Activated gamma-delta T cell treated with Interleukin-2 at 50 U/mL for 16 hours (primary cell): Measurements from ENCODE around the gene PTPRF.

Experiments used
- DNase-seq: peaks from one replicate; pipeline ENCODE4 v3.0.0-alpha.2; 2020

Gene PTPRF

DNA sequence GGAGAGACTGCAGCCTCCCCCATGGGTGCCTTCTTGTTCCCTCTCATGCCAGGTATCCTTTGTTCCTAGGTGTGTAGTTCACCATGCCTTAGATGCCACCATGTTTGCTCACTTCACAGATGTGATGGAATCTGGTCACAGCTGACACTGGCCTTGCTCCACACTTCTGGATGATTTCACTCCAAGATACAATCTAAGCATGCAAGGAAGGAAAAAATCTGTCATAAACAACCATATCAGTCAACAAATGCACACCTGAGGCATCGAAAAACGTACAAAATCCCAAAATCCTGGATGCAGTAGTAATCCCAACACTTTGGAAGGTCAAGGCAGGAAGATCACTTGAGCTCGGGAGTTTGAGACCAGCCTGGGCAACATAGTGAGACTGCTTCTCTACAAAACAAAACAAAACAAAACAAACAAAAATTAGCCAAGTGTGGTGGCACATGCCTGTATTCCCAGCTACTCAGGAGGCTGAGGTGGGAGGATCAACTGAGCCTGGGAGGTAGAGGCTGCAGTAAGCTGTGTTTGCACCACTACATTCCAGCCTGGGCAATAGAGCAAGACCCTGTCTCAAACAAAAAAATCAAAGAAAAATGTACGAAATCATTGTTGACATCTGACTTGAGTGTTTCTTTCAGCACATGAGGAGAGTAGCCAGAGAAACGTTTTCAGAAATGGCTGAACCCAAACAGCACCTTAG lies 17.1 kb upstream of the PTPRF start:
- DNase-seq = no peak

DNA sequence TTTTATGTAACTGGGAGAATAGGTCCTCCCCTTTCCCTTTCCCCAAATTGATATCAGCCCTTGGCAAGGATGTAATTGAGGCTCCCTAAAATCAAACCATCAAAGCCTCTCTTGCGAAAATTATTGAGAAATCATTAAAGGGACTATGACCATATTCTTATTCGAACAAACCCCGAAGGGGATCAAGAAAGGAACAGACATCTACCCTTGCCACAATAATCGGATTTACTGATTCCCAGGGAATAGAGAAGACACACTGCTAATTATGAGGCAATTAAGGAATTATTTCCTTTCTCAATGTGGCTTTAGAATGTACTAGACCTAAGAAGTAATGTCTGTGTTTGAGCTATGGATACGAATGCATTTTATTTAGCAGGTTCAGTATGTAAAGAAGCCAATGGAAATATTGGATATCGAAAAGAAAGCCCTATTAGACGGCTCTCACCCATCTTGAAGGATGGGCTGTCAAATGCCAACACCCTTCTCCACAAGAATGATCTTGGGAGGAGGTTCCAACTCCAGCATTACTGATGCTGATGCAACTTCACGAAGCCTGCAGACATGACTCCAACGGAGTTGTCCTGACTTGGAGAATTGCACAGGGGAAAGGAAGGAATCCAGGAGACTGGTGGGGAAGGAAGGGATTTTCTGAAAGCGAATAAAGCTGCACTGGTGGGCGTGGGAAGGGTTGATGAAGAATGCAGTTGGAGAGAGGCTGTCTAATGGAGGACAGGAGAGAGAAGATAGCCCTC lies 11.6 kb upstream of the PTPRF start:
- no peak for DNase-seq

DNA sequence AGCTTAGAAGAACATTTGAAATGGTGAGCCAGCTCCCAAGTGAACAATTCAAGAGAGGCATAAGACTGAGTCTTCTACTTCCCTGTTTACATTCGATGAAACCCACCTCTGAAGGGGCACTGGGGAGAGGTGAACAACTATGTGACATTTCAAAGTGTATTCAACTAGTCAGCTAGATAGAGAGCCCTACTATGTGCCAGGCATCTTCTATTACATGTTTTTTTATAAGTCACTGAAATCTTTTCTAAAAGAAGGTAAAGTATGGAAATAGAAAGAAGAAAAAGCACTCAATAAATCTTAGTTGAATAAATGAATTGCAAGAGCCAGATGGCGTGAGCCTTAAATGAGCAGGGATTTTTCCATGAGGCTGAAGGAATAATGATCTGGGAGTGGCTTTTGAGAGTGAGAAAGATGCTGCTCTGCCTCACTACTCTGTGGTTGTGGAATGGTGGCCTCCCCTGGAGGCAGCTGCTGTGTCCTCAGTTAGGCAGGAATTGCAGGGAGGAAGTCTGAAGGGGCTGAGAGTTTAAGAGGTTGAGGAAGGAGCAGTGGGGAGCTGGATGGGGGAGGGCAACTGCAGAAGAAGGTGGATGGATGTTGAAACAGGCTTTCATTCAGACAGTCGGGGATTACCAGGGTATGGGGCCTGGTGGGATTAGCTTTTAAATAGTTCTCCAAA lies 10.4 kb upstream of the PTPRF start:
- no peak for DNase-seq

DNA sequence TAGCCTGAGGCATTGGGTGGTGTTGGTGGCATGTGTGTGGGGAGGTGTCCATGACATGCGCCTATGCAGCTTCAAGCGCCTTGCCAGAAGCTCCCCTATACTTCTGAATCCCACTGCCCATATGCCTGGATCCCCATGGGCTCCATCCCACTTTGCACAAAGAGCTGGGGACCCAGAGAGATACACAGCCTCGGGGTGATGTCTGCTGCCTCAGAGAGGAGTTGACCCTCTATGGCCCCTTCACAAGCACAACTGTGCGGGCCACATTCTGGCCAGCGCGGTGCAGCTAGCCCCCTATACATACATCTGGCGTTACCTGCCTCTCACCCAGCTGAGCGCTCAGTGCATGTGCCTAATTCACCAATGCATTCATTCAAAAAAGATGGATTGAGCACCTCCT lies 9.6 kb upstream of the PTPRF start:
- no peak for DNase-seq

DNA sequence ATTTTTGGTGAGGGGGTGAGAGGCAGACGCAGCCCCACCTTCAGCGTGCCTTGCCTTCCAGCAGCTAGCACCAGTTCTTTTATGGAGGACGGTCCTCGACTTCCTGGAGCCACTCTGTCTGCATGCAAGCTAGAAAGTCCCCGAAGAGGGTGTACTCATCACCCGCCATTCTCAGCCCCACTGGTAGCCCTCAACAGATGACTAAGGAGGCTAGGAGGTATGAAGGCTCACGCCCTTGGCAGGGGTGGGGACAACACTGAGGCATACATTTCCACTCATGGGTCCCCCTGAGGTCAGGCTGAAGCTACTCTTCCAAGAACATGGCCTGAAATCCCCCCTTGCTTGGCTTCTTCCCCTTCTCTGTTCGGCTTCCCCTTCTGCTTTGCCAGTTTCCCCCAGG lies 8.9 kb upstream of the PTPRF start:
- DNase-seq = no peak

DNA sequence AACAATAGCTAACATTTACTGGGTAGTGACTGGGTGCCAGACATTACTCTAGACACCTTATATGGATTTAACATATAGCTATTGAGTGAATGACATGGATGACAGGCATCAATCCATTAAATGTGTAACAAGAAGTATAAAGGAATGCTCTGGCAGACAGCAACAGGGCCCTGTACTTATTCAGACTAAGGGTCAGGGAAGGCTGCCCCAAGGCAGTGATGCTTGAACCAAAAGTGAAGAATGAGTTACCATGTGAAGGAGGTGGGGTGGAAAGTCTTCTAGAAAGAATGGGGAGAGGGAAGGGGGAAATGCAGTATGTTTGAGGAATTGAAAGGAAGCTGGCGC lies 8.3 kb upstream of the PTPRF start:
- DNase-seq = no peak

DNA sequence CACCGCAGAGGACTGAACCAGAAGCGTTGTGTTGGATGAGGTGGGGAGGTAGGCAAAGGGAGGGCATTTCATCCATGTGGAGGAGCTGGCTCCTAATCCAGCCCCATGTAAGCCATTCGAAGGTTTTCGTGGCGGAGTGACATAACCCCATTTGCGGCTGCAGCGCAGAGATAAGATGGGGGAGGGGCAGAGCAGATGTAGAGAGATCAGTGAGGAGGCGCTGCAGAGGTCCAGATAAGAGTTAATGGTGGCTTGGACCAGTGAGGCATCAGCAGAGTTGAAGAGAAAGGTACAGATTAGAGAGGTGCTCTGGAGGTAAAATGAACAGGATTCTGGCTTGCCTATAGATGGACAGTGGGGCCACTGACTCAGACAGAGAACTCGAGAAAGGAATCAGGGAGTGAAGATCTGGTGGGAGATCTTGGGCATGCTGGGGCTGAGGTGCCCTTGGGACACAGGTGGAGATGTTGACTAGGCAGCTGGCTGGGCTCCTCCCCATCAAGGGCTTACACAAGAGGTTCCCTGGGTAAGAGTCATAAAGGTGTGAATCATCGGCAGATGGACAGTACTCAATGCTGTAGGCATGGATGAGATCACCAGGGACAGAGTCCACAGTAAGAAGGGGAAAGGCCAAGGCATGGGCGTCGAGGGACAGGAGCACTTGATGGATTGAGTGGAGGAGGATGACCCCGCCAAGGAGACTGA lies 7.8 kb upstream of the PTPRF start:
- no peak for DNase-seq

DNA sequence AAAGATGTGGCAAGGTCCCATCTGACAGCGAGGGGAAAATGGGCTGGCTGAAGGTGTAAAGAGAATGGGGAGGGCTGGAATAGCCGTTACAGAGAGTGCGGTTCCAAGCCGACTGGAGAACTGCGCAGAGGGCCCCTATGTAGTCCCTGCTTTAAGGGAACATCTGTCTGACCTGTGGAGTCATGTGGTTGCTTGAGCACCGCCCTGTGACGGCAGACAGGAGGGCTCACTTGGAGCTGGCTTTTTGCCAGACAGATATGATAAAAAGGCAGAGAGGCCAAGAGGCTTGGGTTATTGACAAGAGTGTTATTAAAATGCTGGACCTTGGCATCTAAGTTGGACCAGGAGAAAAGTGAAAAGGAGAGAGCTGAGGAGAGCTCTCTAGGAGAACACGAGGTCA lies 5.9 kb upstream of the PTPRF start:
- DNase-seq = no peak

DNA sequence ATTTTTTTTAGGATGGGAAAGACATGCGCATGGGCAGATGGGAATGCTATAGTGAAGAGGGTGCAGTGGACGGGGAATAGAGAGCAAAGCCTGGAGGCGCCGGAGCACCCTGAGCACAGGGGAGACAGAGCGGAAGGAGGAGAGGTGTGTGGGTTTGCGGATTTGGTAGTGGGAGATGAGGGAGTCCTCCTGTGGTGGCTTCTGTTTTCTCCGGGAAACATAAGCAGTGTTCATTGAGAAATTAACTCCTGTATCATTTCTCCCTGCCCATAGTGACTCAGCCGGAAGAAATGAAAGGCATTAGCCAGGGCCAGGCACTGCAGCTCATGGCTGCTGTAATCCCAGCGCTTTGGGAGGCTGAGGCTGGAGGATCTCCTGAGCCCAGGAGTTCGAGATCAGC lies 4.7 kb upstream of the PTPRF start:
- DNase-seq = no peak

DNA sequence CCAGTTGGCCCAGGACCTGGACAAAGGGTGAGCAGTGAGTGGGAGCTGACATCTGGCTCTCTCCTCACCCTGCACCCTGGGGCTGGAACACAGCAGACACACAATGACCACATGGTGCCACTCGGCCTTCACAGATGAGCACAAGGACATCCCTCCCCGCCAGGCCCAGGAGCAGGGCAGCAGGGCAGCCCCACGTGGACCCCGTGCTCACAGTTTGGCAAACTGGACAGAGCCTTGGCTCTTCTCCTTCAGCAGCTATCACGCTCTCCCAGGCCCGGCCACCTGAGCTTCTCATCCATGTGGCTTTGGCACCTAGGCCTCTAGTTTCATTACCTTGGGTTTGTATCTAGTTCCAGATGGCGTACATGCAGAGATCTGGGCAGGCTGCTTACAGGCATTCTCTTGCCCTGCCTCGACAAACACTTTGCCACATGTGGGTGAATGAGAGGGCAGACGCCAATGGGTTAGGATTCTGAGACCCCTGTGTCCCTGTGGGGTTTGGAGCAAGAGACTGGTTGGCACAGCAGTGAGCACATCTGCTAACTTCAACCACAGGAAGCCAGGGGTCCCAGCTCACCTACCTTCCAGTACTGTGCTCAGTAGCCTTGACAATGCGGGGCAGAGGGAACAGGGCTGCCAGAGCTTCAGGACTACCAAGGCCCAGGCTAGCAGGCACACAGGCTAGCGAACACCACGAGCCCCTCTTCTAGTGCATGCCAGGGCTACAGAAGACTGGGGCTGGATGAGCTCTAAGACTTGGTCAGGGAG lies 3.4 kb upstream of the PTPRF start:
- DNase-seq = no peak

DNA sequence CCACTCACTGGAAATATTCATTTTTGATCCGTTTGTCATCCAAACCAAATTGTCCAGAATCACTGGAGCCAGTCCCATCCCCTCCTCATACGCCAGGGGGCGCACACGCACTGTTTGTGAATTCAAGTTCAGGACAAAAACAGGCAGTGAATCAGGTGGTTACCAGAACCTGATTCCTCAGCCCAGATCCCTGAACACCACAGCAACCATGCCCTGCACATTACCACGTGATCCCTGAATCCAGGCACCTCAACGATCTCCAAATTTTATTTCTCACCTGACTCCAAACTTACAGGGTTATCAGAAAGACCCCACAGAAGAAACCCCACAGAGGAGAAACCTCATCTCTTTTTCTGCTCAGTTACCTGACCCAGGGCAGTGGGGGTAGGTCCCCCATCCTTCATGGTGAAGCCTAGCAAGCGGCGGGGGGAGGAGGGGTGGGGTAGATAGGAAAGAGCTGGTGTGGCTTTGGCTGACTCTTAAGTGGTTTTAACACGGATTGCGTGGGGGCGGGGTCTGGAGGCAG lies 1.4 kb upstream of the PTPRF start:
- peak; percentile 80 for DNase-seq

DNA sequence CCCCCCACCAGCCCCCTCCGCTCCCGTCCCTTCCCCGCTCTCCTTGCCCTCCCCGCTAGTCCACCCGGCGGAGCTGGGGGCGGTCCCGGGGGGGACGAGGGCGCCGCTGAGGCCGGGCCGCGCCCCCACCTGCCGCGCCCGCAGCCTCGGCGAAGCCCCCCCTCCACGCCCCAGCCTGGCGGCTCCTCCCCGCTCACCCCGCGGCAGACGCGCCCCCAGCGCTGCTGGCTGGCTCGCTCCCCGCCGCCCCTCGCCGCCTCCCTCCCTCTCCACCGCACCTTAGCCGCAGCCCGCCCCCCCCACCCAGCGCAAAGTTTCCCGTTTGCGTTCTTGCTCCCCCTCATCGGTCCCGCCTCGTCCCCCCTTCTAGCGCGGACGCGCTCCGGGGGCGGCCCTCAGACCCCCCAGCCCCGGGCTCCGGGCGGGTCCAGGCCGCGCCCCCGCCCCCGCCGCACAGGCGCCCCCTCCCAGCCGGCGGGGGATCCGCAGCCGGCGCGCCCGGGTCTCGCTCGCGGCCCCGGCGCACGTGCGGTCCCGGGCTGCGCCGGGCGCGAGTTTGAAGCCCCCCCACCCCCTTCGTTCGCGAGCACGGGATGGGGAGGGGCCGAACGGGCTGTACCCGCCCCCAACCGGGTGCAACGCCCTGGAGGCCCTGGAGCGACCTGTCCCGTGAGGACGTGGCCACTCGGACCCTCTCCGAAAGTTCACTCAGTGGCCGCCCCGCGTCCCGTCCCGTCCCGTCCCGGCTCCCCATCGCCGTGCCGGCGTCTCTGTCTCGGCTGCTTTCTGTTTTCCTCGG lies 623 bp downstream of the PTPRF start:
- DNase-seq = no peak

DNA sequence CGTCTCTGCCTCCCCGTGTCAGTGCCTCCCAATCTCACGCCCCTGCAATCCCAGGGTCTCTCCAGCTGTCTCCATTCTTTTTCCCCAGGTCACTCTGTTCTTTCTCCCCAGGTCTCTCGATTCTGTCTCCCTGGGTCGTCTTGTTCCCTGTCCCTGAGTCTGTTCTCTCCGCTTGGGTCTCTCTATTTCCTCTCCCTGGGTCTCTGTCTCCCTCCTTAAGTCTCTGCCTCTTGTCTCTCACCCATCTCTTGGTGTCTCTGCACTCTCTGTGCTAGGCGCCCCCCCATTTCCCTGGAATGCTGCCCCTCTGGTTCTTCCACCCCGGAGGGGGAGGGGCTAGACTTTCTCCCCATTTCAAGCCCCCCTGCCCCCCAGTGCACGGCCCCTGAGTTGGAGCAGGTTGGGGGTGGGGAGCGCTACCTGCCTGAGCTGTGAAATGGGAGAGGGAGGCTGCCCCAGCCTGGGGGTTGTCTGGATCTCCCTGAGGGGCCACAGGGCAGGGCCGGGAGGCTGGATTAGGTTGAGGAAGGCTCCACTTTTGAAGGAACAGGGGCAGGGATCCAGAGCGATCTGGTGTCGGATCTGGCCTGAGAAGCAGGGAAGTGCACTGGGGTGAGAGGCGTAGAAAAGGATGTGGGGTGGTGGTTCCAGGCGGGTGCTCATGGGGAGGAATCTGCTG lies 1.4 kb downstream of the PTPRF start:
- no peak for DNase-seq

DNA sequence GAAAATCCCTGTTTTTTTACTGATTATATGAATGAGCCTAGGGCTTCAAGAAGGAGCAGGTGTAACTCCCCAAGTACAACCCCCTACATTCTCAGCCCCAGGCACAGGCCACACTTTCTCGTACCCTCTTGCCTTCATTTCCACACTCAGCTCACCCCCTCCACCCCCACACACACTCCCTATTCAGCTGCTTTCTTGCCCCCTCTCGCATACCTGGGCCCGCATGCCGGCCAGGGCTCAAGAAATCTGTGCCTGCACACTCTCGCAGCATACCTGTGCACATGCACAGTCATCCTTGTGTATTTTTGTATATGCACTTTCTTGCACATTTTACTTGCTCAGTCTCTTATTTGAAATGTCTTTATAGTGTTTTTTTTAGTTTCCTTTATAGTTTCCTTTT lies 2.0 kb downstream of the PTPRF start:
- no peak for DNase-seq

DNA sequence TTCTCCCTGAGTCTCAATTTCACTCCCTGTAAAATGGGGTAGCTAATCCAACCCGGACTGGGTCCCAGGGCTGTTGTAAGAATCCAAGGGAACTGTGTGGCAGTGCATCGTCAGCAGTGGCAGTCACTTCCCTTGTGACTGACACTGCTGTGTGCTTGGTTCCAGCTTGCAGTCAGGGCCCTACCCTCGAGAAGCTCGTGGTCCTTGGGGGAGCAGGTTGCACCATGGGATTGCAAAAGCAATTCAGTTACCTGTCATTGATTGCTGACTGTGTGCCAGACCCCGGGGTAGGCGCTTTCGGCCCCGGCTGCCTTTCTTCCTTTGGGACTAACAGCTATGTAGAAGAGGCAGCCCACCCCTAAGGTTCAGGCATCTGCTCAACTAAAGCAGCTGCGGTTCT lies 2.9 kb downstream of the PTPRF start:
- DNase-seq = no peak

DNA sequence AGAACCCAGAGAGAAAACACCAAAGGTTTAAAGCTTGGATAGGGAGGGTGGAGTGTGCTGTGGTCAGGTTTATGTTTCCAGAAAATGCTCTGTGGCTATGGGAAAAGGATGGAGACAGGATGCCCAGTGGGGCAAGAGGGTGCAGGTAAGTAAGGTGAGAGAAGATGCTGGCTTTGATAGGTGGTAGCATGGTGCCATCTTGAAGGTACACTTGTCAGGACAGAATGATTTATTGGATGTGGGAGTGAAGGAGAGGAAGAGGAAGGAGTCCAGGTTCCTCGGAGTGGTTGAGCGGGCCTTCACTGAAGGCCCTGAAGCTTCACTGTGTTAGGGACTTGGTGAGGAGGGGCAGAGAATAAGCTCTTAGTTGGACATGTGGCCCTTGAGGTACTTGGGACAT lies 3.6 kb downstream of the PTPRF start:
- DNase-seq = no peak

DNA sequence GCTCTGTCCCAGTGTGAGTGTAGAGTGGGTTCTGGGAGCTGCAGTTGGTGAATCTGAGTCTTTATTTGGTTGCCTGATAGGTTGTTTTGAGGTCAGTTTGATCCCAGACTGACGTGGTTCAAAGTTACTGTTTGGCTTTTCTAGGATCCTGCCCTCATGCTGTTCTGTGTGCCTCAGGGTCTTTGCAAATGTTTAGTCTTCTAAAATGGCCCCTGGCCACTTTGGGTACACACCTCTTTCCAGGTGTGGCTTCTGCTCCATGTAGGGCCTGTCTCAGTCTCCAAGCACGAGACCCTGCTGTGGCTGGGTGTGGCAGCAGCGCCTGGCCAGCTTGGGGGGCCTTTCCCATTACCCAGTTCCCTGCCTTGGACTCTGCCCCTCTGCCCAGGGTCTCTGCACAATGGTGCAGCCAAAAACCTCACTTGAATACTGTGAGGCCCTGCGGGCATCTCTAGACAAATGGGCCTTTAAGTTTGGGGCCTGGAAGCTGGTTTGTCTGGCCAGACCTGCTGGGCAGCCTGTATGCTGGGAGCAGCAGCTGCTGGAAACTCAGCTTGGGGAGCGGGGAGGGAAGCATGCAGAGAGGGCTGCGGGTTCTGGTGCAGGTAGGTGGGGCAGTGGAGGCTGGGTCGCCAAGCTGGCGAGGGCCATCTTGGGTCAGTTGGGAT lies 5.6 kb downstream of the PTPRF start:
- DNase-seq = no peak

DNA sequence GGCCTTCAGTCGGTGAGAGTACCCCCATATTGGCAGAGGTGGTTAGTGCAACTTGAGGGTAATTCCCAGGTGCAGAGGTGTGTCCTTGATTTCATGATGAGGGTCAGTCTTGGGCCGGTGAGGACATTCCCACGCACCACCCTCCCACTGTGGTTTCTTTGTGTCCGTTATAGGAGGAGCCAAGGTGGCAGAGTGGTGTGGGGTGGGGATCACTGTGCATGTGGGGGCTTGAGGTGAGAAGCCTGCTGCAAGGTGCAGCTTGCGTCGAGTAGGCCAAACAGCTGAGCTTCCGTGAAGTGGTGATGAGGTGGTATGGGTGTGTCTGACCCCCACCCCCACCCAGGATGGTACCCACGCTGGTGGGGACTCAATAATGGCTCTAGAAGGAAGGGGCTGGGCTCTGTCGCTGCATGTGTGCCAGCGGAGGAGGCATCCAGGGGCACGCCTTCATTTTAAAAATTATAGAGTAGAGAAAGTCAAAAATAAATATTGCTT lies 6.2 kb downstream of the PTPRF start:
- DNase-seq = no peak

DNA sequence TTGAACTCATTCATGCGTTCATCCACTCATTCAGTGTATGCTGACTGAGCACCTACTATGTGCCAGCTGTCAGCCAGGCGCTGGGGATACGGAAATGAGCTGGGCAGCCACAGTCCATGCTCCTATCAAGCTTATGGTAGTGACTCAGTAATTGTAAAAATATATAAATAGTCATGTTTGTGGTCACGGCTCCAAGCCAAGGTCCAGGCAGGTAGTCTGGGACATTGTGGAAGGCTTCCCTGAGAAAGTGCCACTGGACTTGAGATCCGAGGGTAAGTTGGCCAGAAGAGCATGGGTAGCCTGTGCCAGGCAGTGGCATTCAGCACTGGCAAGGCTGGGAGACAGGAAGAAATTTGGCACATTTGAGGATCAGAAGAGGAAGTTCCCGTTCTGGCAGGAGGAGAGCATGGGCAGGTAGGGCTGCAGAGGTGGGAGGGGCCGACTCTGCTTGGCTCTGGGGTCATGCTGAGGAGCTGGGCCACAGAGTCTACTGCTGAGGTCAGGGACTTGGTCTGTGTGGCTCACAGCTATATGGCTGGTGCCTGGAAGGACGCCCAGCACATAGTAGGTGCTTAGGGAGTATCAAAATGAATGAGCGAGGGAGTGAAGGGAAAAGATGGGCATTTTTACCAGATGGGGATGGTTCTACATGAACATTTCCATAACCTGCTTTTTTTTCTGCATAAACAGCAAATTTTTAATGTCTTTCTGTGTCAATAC lies 6.9 kb downstream of the PTPRF start:
- DNase-seq = no peak

DNA sequence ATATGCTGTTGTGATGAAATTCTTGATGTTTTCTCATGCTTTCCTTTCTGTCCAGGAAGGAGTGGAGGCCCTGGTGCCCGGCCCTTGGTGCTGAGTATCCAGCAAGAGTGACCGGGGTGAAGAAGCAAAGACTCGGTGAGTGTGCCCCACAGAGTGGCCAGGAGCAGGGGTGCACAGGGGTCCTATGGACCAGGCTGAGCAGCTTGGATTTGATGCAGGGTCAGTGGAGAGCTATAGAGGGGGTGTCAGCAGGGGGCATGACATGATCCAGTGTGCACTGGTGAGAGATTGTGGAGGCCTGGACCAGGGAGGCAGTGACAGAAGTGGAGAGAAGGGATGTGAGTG lies 7.4 kb downstream of the PTPRF start:
- DNase-seq = no peak
